KOPT-K1 (cell line): ENCODE results near the gene FKBP6.
"Not testable (repeated sequence)": the region's sequence is repeated elsewhere in the genome, so short reads cannot be mapped to it uniquely, and the experiment has no call there.

Experiments
- H3K27ac ChIP-seq: fragments of 200-600 bp; sonication (generic); 2 replicates; pipeline ENCODE4 v1.5.1; 2016; ENCODE audit warnings: antibody characterized with exemption, mild to moderate bottlenecking, low read depth, low read length; ENCODE audit not compliant: poor library complexity, severe bottlenecking
- H3K36me3 ChIP-seq: fragments of 200-600 bp; sonication (generic); 2 replicates; pipeline ENCODE4 v1.5.1; 2017; ENCODE audit warnings: antibody characterized with exemption, mild to moderate bottlenecking, low read length, moderate library complexity; ENCODE audit not compliant: insufficient read depth
- H3K9me3 ChIP-seq: fragments of 200-600 bp; sonication (generic); 2 replicates; pipeline ENCODE4 v1.5.1; 2017; ENCODE audit warnings: antibody characterized with exemption, low read length, mild to moderate bottlenecking; ENCODE audit not compliant: insufficient read depth, poor library complexity, severe bottlenecking

FKBP6 gene

DNA sequence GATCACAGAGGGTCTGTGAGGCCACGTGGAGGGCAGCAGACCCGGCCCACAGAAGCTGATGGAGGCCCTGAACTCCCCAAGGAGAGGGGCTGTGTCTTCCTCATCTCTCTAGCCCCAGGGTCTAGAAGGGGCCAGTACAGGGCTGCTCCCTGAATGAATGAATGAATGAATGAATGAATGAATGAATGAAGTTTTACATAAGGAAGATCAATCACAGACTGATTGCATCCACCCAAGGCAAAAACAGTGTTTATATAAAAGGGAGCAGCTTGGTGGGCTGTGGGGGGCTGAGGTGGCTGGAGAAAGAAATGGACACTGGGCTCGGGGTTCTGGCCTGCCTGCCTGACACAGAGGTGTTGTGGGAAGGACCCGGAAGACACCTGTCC is 14.4 kb upstream of the FKBP6 start:
- Histone ChIP-seq H3K36me3 (no peaks in the 10 kb centered on the region), H3K27ac (no peak overlapping the region), H3K9me3 (no peaks in the 10 kb centered on the region)

DNA sequence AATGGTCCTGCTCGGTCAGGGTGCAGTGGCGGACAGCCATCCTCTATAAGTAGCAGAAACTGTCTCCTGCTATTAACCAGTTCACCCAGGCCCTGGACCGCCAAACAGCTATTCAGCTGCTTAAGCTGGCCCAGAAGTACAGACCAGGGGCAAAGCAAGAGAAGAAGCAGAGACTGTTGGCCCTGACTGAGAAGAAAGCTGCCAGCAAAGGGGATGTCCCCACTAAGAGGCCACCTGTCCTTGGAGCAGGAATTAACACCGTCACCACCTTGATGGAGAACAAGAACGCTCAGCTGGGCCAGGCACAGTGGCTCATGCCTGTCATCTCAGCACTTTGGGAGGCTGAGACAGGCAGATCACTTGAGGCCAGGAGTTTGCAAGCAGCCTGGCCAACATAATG is 13.7 kb upstream of the FKBP6 start:
- Histone ChIP-seq H3K27ac (no peak overlapping the region), H3K9me3 (no peaks in the 10 kb centered on the region), H3K36me3 (no peaks in the 10 kb centered on the region)

DNA sequence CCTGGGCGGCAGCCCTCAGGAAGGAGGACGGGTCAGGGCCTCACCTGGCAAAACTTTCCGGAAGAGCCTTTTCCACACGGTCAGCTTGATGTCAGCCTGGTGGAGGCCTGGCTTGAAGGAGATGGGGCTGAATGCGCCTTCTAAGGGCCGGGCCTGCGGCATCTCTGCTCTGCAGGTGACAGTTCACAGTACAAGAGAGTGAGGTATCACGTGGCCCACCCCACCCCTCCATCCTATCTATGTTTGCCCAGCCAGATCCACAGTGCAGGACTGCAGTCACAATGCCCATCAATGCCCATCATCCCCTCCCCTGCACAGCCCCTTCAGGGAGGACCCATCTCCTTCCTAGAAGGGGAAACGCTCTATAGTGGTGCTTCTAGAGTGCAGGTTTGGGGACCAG is 11.4 kb upstream of the FKBP6 start:
- no peaks in the 10 kb centered on the region for H3K36me3 ChIP-seq
- no peaks in the 10 kb centered on the region for H3K9me3 ChIP-seq
- no peak overlapping the region for H3K27ac ChIP-seq

DNA sequence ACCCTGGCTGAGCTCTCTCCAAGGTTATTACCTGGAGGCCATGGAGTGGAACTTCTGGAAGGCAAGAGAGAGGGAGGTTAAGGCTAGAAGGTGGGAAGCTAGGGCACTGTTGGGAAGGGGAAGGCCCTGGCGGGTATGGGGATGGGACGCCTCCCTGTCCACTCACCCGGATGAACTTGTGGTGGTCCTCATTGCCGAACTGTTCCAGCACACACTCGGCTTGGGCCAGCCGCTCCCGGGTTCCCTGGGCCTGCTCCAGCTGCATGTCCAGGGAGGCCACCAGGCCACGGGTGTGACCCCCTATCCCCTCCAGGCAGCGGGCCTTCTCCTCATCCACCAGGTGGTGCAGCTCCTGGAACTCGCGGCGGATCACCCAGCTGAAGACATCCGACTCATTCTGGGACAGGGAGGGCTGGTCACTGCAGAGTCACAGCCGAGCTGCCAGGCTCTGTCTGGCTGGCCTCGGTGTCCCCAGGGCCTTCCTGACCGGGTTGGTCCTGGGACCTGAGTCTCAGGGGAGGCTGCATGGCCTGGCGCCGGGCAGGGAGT is 9.2 kb upstream of the FKBP6 start:
- H3K27ac ChIP-seq, H3K36me3 ChIP-seq, H3K9me3 ChIP-seq: not testable (repeated sequence)

DNA sequence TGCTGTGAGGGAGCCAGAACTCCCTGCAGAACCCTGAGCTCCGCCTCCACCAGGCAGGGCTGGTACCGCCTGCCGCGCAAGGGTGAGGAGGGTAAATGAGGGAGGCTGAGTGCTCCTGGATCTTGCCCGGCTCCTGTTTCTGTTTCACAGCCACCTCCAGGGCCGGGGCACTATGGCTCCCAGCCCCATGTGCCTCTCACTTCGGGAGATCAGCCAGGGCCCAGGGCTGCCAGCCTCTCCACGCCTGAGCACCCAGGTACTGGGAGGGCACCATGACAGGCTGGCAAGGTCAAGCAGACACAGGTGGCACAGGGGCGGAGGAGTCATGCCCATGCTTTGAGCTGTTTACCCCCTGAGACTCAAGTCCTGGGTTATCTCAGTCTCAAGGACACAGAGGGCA is 8.4 kb upstream of the FKBP6 start:
- H3K36me3 ChIP-seq, H3K9me3 ChIP-seq, H3K27ac ChIP-seq: not testable (repeated sequence)

DNA sequence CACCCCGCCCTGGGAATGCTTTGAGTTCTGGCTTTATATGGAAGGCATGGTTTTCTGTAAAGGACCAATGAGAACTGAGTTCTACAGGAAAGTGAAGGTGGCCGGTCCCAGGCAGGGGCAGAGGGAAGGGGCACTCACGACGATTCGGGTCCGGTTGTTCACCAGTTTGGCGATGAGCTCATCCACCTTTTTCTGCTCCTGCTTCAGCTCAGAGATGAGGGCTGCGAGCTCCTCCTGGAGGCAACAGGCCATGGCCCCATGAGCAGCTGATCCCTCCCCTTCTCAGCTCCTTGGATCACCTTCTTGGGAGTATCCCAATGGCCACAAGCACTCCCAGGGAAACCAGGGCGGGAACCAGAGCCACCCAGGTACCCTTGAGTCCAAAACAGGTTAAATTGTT is 8.0 kb upstream of the FKBP6 start:
- H3K9me3 ChIP-seq, H3K27ac ChIP-seq, H3K36me3 ChIP-seq: not testable (repeated sequence)

DNA sequence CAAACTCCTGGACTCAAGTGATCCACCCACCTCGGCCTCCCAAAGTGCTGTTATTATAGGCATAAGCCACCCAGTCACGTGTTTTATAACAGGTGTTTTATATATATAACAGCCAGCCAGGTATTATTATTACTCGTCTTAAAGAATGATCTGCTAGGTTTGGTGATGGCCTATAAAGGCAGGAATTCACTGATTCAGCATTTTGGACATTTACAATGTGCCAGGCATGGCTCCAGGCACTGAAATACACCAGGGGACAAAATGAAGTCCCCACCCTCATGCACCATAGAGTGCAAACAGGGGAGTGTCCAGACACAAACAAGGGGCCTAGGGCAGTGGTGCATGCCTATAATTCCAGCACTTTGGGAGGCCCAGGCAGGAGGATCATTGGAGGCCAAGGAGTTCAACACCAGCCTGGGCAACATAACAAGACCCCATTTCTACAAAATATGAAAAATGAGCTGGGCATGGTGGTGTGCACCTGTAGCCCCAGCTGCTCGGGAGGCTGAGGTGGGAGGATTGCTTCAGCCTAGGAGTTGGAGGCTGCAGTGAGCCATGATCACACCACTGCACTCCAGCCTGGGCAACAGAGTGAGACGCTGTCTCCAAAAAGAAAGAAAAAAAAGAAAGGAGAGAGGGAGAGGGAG is 4.4 kb upstream of the FKBP6 start:
- H3K9me3 ChIP-seq, H3K27ac ChIP-seq, H3K36me3 ChIP-seq: not testable (repeated sequence)

DNA sequence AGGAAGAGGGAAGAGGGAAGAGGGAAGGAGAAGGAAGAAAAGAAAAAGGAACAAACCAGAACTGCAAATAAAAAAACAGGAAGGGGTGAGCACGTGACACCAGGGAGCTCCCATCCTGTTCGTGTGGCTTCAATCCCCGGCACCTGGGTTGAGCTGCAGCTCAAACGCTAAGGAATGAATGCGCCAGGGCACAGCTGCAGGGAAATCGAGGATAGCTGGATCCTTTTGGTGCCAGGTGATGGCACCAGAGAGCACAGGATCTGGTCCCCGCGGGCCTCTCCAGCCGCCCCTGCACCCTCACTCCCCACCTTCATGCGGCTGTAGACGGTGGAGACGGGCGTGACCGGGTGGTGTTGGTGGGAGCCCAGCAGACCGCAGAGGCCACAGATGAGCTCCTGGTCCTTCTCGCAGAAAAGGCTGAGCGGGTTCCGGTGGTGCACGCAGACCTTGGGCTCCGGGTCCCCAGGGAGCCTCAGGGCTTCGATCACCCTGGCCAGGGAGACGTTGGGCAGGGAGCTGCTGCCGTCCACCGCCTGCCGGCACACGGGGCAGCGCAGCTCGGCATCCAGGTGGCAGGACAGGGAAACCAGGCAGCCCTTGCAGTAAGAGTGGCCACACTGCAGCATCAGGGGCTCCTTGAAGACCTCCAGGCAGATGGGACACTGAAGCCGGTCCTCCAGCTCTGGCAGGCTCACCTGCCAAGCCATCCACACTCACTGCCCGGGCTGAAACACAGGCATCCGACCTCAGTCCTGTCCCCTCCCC is 3.7 kb upstream of the FKBP6 start:
- not testable (repeated sequence) for H3K36me3 ChIP-seq, H3K9me3 ChIP-seq, H3K27ac ChIP-seq

DNA sequence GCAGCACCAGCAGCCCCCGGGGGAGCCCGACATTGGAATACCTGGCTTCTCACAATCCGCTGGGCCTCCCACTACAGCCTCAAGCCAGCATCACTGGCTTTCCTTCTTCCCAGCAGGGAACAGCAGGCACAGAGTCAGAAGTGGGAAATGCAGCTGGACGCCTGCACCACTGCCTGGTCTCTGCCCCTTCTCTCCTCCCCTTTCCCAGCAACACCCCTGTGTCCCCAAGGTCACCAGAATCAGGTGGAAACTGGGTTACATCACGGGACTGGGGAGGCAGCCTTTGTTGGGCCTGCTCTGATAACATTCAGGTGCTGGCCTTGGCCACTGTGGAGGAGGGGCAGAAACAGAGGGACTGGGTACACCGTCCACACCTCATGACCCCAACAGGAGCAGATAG is 2.5 kb upstream of the FKBP6 start:
- not testable (repeated sequence) for H3K9me3 ChIP-seq, H3K36me3 ChIP-seq, H3K27ac ChIP-seq

DNA sequence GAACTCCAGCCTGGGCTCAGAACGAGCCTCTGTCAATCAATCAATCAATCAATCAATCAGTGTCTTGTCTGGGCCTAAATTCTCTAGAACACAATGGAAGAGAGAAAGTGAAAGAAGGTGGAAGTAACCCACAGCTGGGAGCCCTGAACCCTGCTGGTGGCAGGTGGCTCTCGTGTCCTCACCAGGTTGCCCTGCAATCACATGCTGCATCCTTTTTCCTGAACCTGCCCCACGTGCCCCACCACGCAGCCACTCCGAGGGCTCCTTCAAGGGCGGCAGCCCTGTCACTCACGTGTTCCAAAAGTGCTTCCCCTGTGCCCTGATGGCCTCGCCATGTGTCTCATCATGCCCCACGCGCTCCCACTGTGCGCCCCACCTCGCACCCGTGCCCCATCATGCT is 512 bp upstream of the FKBP6 start:
- H3K36me3 ChIP-seq, H3K9me3 ChIP-seq, H3K27ac ChIP-seq: not testable (repeated sequence)

DNA sequence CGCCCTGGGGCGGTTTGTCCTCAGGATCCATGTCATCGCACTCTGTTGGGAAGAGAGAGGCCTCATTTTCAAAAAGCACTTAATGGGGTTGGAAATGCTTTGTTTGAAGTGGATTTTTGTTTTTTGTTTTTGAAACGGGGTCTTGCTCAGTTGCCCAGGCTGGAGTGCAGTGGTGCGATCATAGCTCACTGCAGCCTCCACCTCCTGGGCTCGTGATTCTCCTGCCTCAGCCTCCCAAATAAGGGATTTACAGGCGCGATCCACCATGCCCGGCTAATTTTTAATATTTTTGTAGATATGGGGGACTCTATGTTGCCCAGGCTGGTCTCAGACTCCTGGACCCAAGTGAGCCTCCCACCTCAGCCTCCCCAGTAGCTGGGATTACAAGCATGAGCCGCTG is 735 bp downstream of the FKBP6 start:
- H3K36me3 ChIP-seq: no peaks in the 10 kb centered on the region
- H3K9me3 ChIP-seq: no peaks in the 10 kb centered on the region
- no peak overlapping the region for H3K27ac ChIP-seq

DNA sequence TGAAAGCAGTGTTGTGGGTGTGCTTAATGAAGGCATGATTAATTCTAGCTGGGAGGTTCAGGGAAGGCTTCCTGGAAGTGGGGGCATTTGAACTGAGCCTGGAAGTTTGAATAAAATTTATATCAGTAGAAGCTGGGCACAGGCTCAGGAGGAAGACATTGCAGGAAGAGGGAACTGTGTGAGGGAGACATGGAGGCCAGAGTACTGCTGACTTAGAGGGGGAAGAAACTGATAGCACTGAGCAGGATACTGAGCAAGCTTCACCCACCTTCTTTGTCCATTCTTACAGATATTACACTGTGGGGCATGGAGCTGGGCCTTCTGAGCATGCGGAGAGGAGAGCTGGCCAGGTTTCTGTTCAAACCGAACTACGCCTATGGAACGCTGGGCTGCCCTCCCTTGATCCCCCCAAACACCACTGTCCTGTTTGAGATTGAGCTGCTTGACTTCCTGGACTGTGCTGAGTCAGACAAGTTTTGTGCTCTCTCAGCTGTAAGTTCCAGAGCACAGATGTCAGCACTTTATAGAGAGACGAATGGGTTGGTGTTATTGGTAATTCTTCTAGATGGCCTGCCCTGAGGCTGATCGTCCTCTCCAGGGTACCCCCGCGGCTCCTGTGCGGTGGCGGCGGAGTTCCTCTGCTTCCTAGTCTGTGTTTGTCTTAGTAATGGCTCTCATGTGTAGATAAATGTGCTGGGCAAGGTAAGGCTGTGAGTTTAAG is 2.1 kb downstream of the FKBP6 start:
- Histone ChIP-seq H3K9me3 (no peaks in the 10 kb centered on the region), H3K27ac (no peak overlapping the region), H3K36me3 (no peaks in the 10 kb centered on the region)

DNA sequence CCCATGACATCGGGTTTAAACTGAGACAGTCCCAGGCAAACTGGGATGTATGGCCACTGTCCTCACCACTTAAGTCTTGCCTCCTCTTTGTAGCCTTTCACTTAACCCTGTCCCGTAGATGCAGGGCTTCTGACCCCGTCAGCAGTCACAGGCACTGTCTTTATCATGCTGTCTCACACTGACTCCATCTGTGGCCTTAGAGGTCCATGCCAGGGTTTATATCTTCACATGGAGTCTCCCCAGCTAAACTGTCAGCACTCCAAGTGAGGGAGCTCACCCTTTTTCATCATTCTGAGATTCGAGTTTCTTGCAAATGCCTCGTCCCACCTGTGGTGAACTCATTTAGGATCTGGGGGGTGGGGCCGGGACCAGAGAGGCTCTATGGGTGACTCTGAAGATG is 2.8 kb downstream of the FKBP6 start:
- H3K9me3 ChIP-seq: no peaks in the 10 kb centered on the region
- no peaks in the 10 kb centered on the region for H3K36me3 ChIP-seq
- no peak overlapping the region for H3K27ac ChIP-seq

DNA sequence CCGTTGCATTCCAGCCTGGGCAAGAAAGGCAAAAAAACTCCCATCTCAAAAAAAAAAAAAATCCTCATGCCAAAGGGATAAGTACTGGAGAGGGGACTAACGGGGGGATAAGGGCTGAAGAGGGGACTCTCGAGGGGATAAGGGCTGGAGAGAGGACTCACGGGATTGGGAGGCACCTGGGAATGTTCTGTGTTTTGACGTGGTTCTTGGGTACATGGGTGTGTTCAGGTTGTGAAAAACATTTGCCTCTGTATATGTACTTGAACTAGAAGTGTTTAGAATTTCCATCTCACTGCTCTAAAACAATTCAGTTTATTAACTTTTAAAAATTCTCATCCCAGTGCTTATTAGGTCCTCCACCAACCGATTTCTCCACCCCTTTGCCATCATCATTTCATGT is 4.5 kb downstream of the FKBP6 start:
- no peaks in the 10 kb centered on the region for H3K36me3 ChIP-seq
- H3K9me3 ChIP-seq: no peaks in the 10 kb centered on the region
- H3K27ac ChIP-seq: no peak overlapping the region

DNA sequence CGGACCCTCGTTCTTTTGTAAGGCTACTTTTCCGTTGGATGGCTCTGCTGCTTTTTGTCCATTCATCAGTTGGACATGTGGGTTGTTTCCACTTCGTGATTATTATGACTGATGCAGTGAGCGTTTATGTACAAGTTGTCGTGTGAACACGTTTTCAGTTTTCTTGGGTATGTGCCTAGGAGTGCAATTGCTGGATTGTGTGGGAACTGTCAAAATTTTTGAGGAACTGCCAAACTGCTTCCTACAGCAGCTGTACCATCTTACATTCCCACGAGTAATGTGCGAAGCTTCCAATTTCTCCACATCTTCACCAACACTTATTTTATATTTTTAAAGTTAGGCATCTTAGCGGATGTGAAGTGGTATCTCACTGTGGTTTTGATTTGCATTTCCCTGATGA is 10.4 kb downstream of the FKBP6 start:
- H3K27ac ChIP-seq: no peak overlapping the region
- H3K36me3 ChIP-seq: no peaks in the 10 kb centered on the region
- no peaks in the 10 kb centered on the region for H3K9me3 ChIP-seq
